Measurements from ENCODE around the gene MLLT6.

- peak; percentile 68 for TF ChIP-seq POLR2AphosphoS5 (IDR thresholded peaks at IDR 0.05; ENCODE audit: low read depth, low read length)
- no peak; the same call in 1 of the 2 replicates for TF ChIP-seq SIN3A (IDR thresholded peaks at IDR 0.05; ENCODE audit: borderline replicate concordance, insufficient read depth, low read length)
Observed at GRCh38 chr17:38748149-38748891, 43.2 kb downstream of the MLLT6 start, which contains the start of gene PCGF2.
